K562 (cell line): ENCODE measurements around the gene GPR162. TPM values are rescaled to one million over a fixed set of nuclear protein-coding genes. Genes with fewer than 3 reads are reported as not detected.

ENCODE experiments used
- MCM7 ChIP-seq, 2 experiments: fragments of 450-650 bp; IDR thresholded peaks; 2 replicates each; pipeline ENCODE4 v1.6.1; 2016 to 2018
- MYBL2 ChIP-seq, 2 experiments: fragments of 450-650 bp in 1 of 2; sonication (generic) in 1 of 2; formaldehyde crosslinking in 1 of 2; IDR thresholded peaks; 2 replicates each; pipeline versions ENCODE4 v1.6.1 to v1.8.1; 2017 to 2022; ENCODE audit warnings: borderline replicate concordance in 1 of 2, inconsistent platforms in 1 of 2, low read depth in 1 of 2, mild to moderate bottlenecking in 1 of 2, missing genetic modification reagents in 1 of 2, moderate library complexity in 1 of 2
- NFRKB ChIP-seq: fragments of 450-650 bp; IDR thresholded peaks from 2 replicates; pipeline ENCODE4 v1.6.1; 2016; ENCODE audit warnings: low read depth
- OTX1 ChIP-seq: fragments of 450-650 bp; formaldehyde crosslinking; IDR thresholded peaks from 2 replicates; pipeline ENCODE4 v1.4.0; 2022; ENCODE audit warnings: mild to moderate bottlenecking
- POU5F1 ChIP-seq: fragments of 150-350 bp; IDR thresholded peaks from 2 replicates; pipeline ENCODE4 v1.6.1; 2014; ENCODE audit warnings: borderline replicate concordance, low read length, low read depth, mild to moderate bottlenecking; ENCODE audit not compliant: partially characterized antibody
- PTTG1 ChIP-seq: fragments of 450-650 bp; IDR thresholded peaks from 2 replicates; pipeline ENCODE4 v1.6.1; 2016; ENCODE audit warnings: low read depth, mild to moderate bottlenecking, missing genetic modification characterization, missing compliant biosample characterization
- RBM17 ChIP-seq: fragments of 200-400 bp; formaldehyde crosslinking; IDR thresholded peaks from 2 replicates; pipeline ENCODE4 v1.6.1; 2017; ENCODE audit warnings: low read depth, mild to moderate bottlenecking, low read length, borderline replicate concordance
- RNF219 ChIP-seq: fragments of 250-450 bp; sonication (Bioruptor Pico); IDR thresholded peaks from 2 replicates; pipeline ENCODE4 v1.5.0; 2022; ENCODE audit warnings: mild to moderate bottlenecking
- SMARCA4 ChIP-seq: fragments of 450-650 bp; IDR thresholded peaks from 2 replicates; pipeline ENCODE4 v1.6.1; 2016
- TCF3 ChIP-seq: sonication (generic); formaldehyde crosslinking; IDR thresholded peaks from 2 replicates; pipeline ENCODE4 v1.4.0; 2020; ENCODE audit warnings: mild to moderate bottlenecking, missing genetic modification reagents
- ZNF232 ChIP-seq: sonication (generic); formaldehyde crosslinking; IDR thresholded peaks from 2 replicates; pipeline ENCODE4 v1.8.0; 2022; ENCODE audit warnings: mild to moderate bottlenecking, missing genetic modification reagents
- ZNF239 ChIP-seq: fragments of 250-450 bp; sonication (Bioruptor Pico); IDR thresholded peaks from 2 replicates; pipeline ENCODE4 v1.4.0; 2020; ENCODE audit warnings: mild to moderate bottlenecking
- ZNF655 ChIP-seq: fragments of 250-450 bp; sonication (Bioruptor Pico); IDR thresholded peaks from 2 replicates; pipeline ENCODE4 v1.5.0; 2021
- polyA plus RNA-seq, 8 experiments: library from polyadenylated mRNA; depleted of rRNA in 4 of 8; stranded (reverse) in 5 of 8; unstranded in 3 of 8; fragments of >200 nt; fragmentation: Nextera tagmentation in 2 of 8; fragmentation: Illumina TruSeq in 1 of 8; extraction: Ambion mirVana in 2 of 8; extraction: Trizol in 1 of 8; gene quantifications; 2 replicates each; pipeline versions ENCODE4 v1.2.1 to v1.2.3, GENCODE V29; 2011 to 2014; ENCODE audit warnings: inconsistent platforms in 1 of 8, missing spikeins in 1 of 8
- total RNA-seq, 7 experiments: library from RNA; depleted of rRNA in 6 of 7; stranded (reverse); fragments of >200 nt in 6 of 7; fragmentation: Illumina TruSeq in 2 of 7; extraction: Trizol in 2 of 7; gene quantifications; 2 replicates each; pipeline versions ENCODE4 v1.2.1 to v1.2.3, GENCODE V29; 2011 to 2021; ENCODE audit warnings: low replicate concordance in 1 of 7

Gene GPR162
- total and polyA plus RNA-seq, 9 of the 15 experiments (the other 6 are each of a cell fraction or from before 2014, with no cell fraction given) = 0.65 to 1.8 (median 1.1) TPM; not detected in 2

- TF ChIP-seq OTX1 (CRISPR knock-in tag) (no peak), SMARCA4 (no peak), RNF219 (CRISPR knock-in tag) (no peak), ZNF655 (no peak), POU5F1 (no peak), ZNF232 (no peak), MYBL2 (IDR thresholded peaks at IDR 0.05; ENCODE audit: low read depth) (no peak), MYBL2 (CRISPR knock-in tag; IDR thresholded peaks at IDR 0.05; ENCODE audit: borderline replicate concordance) (no peak), TCF3 (CRISPR knock-in tag) (no peak), ZNF239 (no peak), RBM17 (no peak), NFRKB (no peak), PTTG1 (tag) (no peak), MCM7 (IDR thresholded peaks at IDR 0.05) (no peak)
Observed at GRCh38 chr12:6807170-6807569, 14.5 kb upstream of the GPR162 start (continued).
